ENCODE results near the gene MERTK.
"Not testable (repeated sequence)": the region's sequence is repeated elsewhere in the genome, so short reads cannot be mapped to it uniquely, and the experiment has no call there.

Gene MERTK

GRCh38 chr2:112065486-112065885 is 167.1 kb downstream of the MERTK start:
- POLR2A ChIA-PET = no interaction called here
- CTCF ChIA-PET = no interaction called here
- DNase-seq (ENCODE audit: low read depth, low spot score) = no peak
- no peak overlapping the region for H3K4me3 ChIP-seq (ENCODE audit: low read depth, low read length)
- TF ChIP-seq, protein P1, sequence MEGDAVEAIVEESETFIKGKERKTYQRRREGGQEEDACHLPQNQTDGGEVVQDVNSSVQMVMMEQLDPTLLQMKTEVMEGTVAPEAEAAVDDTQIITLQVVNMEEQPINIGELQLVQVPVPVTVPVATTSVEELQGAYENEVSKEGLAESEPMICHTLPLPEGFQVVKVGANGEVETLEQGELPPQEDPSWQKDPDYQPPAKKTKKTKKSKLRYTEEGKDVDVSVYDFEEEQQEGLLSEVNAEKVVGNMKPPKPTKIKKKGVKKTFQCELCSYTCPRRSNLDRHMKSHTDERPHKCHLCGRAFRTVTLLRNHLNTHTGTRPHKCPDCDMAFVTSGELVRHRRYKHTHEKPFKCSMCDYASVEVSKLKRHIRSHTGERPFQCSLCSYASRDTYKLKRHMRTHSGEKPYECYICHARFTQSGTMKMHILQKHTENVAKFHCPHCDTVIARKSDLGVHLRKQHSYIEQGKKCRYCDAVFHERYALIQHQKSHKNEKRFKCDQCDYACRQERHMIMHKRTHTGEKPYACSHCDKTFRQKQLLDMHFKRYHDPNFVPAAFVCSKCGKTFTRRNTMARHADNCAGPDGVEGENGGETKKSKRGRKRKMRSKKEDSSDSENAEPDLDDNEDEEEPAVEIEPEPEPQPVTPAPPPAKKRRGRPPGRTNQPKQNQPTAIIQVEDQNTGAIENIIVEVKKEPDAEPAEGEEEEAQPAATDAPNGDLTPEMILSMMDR (IDR thresholded peaks at IDR 0.05; ENCODE audit: insufficient read depth, low read length, missing control alignments) = no peak

DNA sequence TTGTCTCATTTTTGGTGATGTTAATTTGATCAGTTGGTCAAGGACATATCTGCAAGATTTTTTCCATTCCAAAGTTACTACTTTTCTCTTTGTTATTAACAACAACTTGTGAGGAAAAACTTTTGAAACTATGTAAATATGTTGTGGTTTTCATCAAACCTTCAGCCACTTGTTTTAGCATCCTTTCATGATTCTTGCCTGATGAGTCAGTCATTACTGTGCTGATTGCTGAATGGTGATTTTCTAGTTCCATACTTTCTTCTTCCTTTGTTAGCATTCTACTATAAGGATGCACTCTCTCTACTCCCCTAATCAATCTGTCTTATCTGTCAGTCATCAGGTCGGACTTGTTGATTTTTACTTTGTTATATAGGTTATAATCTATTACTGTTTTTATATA is 167.6 kb downstream of the MERTK start:
- TF ChIP-seq, protein P1 (IDR thresholded peaks at IDR 0.05; ENCODE audit: insufficient read depth, low read length, missing control alignments) = no peak
- DNase-seq (ENCODE audit: low read depth, low spot score) = peak; percentile 59
- POLR2A ChIA-PET = no interaction called here
- CTCF ChIA-PET = no interaction called here
- H3K4me3 ChIP-seq (ENCODE audit: low read depth, low read length) = no peak overlapping the region

DNA sequence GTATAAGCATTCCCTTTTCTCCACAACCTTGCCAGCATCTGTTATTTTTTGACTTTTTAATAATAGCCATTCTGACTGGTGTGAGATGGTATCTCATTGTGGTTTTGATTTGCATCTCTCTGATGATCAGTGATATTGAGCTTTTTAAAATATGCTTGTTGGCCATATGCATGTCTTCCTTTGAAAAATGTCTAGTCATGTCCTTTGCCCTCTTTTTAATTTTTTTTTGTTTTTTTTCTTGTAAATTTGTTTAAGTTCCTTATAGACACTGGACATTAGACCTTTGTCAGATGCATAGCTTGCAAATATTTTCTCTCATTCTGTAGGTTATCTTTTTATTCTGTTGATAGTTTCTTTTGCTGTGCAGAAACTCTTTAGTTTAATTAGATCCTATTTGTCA is 171.4 kb downstream of the MERTK start:
- H3K4me3 ChIP-seq (ENCODE audit: low read depth, low read length); DNase-seq (ENCODE audit: low read depth, low spot score); CTCF ChIA-PET; POLR2A ChIA-PET: not testable (repeated sequence)

- H3K4me3 ChIP-seq (ENCODE audit: low read depth, low read length) = no peak overlapping the region
- ChIA-PET CTCF (interaction anchor here (1.2 kb wide), 1 partner anchor 186 kb away, joined by 3 read pairs; no protein-coding TSS in a partner anchor), POLR2A (no interaction called here)
- no peak for DNase-seq (ENCODE audit: low read depth, low spot score)
- TF ChIP-seq, protein P1 (IDR thresholded peaks at IDR 0.05; ENCODE audit: insufficient read depth, low read length, missing control alignments) = no peak
Measured at GRCh38 chr2:112073875-112074274, 175.5 kb downstream of the MERTK start.

GRCh38 chr2:112074506-112074905 is 176.1 kb downstream of the MERTK start:
- POLR2A ChIA-PET = no interaction called here
- H3K4me3 ChIP-seq (ENCODE audit: low read depth, low read length) = no peak overlapping the region
- DNase-seq (ENCODE audit: low read depth, low spot score) = no peak
- TF ChIP-seq, protein P1 (IDR thresholded peaks at IDR 0.05; ENCODE audit: insufficient read depth, low read length, missing control alignments) = no peak
- CTCF ChIA-PET = interaction anchor here (1.2 kb wide), 1 partner anchor 187 kb away, joined by 3 read pairs; no protein-coding TSS in a partner anchor

GRCh38 chr2:112075490-112076260 is 177.3 kb downstream of the MERTK start:
- POLR2A ChIA-PET = no interaction called here
- CTCF ChIA-PET = no interaction called here
- TF ChIP-seq, protein P1 (IDR thresholded peaks at IDR 0.05; ENCODE audit: insufficient read depth, low read length, missing control alignments) = no peak
- no peak for DNase-seq (ENCODE audit: low read depth, low spot score)
- H3K4me3 ChIP-seq (ENCODE audit: low read depth, low read length) = no peak overlapping the region

DNA sequence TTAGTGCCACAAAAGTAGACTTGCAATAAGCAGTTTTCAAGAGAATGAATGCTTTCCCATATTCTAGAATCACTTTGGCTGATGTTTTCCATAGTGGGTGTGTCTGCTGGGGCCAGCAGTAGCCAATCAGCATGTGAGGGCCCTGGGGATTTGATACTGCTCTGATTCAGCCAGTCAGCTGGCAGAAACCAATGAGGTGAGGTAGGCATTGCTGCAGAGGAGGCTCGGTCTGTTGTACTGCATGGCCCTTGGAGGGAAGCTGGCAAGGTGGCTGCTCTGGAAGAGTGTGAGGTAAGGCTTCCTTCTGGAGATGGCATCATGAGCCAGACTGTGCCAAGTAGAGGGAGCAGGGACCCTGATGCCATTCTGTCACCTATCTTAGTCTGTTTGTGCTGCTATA is 179.4 kb downstream of the MERTK start:
- POLR2A ChIA-PET = no interaction called here
- no peak for DNase-seq (ENCODE audit: low read depth, low spot score)
- H3K4me3 ChIP-seq (ENCODE audit: low read depth, low read length) = no peak overlapping the region
- CTCF ChIA-PET = no interaction called here
- TF ChIP-seq, protein P1 (IDR thresholded peaks at IDR 0.05; ENCODE audit: insufficient read depth, low read length, missing control alignments) = no peak

All from AG04449 (cell line).